ENCODE results near the gene KNTC1.

DNA sequence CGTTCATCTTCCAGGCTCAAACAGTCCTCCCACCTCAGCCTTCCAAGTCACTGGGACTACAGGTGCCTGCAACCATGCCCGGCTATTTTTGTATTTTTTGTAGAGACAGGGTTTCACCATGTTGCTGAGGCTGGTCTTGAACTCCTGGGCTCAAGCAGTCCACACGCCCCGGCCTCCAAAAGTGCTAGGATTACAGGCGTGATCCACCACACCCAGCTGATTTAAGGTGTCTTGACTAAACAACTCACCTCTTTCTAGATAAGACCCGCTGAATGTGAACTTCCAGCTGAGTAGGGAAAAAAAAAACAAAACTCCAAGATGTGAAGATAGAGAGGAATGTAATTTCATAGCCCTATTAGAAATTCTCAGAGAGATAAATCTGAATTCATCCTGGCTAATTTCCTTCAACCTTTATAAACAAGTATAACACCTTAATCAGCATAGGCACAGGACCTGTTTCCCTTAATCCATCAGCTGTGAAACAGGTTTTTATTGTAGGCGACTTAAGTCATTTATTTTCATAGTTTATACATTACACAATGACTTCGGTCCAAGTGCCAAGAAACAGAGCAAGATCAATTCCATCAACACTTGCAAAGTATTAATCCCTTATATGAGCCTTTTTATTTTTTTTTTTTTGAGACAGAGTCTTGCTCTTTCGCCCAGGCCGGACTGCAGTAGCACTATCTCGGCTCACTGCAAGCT lies 124.6 kb downstream of the KNTC1 start:
- TF ChIP-seq, protein P1, sequence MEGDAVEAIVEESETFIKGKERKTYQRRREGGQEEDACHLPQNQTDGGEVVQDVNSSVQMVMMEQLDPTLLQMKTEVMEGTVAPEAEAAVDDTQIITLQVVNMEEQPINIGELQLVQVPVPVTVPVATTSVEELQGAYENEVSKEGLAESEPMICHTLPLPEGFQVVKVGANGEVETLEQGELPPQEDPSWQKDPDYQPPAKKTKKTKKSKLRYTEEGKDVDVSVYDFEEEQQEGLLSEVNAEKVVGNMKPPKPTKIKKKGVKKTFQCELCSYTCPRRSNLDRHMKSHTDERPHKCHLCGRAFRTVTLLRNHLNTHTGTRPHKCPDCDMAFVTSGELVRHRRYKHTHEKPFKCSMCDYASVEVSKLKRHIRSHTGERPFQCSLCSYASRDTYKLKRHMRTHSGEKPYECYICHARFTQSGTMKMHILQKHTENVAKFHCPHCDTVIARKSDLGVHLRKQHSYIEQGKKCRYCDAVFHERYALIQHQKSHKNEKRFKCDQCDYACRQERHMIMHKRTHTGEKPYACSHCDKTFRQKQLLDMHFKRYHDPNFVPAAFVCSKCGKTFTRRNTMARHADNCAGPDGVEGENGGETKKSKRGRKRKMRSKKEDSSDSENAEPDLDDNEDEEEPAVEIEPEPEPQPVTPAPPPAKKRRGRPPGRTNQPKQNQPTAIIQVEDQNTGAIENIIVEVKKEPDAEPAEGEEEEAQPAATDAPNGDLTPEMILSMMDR (IDR thresholded peaks at IDR 0.05): no peak
- TF ChIP-seq POLR2A (IDR thresholded peaks at IDR 0.05) (no peak), EP300 (IDR thresholded peaks at IDR 0.05) (no peak)

All from stomach (tissue), 4 donors.